Prostate gland (tissue), 2 donors: Measurements from ENCODE around the gene IER2. TPM values are rescaled to one million over a fixed set of nuclear protein-coding genes. Genes with fewer than 3 reads are reported as not detected.
A peak's percentile ranks its signal among the peaks of the same experiment; 100 is the strongest.

Experiments
- DNase-seq: peaks from one replicate; pipeline ENCODE4 v3.0.0-alpha.2; 2019; ENCODE audit warnings: low spot score
- H3K27ac ChIP-seq, 2 donors: fragments of 200-600 bp; sonication (generic); 2 replicates each; pipeline ENCODE4 v1.5.1; 2017 to 2019
- H3K27me3 ChIP-seq: fragments of 200-600 bp; sonication (generic); replicated peaks from 2 replicates; pipeline ENCODE4 v1.5.1; 2019; ENCODE audit not compliant: insufficient read depth
- H3K36me3 ChIP-seq, 2 donors: fragments of 200-600 bp; sonication (generic); 1 replicate in 1 of 2; 2 replicates in 1 of 2; pipeline versions ENCODE4 v1.5.1 to v1.8.1; 2017 to 2019
- H3K4me1 ChIP-seq: fragments of 200-600 bp; sonication (generic); replicated peaks from 2 replicates; pipeline ENCODE4 v1.5.1; 2019
- H3K4me3 ChIP-seq, 2 donors: fragments of 200-600 bp; sonication (generic); 2 replicates each; pipeline ENCODE4 v1.5.1; 2017 to 2019
- H3K9me3 ChIP-seq: fragments of 200-600 bp; sonication (generic); 2 replicates; pipeline ENCODE4 v1.5.1; 2017
- POLR2A ChIP-seq: fragments of 450-650 bp; IDR thresholded peaks from one replicate; pipeline ENCODE4 v1.6.1; 2016; ENCODE audit warnings: antibody characterized with exemption, mild to moderate bottlenecking
- POLR2AphosphoS5 ChIP-seq: sonication (generic); formaldehyde crosslinking; IDR thresholded peaks from one replicate; pipeline ENCODE4 v1.6.1; 2017; ENCODE audit warnings: antibody characterized with exemption
- WGBS: methylation state at CpG from one replicate; pipeline ENCODE4 v1.1.5; 2018; 5-methylcytosine and 5-hydroxymethylcytosine counted together
- intact Hi-C: fragments of 100-400 bp; cut with DNase I; formaldehyde crosslinking; loops from one replicate; pipeline ENCODE4 v1.14.2; 2022
- total RNA-seq, 2 donors: library from RNA; depleted of rRNA; stranded (reverse); fragments of >200 nt; gene quantifications; one replicate each; pipeline ENCODE4 v1.1.0, GENCODE V29; 2016
- TF ChIP-seq, protein P1 (sequence below), 4 experiments: fragments of 200-600 bp in 2 of 4; fragments of 450-650 bp in 2 of 4; sonication (generic) in 2 of 4; IDR thresholded peaks; 1 replicate in 3 of 4; 2 replicates in 1 of 4; pipeline ENCODE4 v1.5.1; 2016 to 2019; ENCODE audit warnings: antibody characterized with exemption in 4 of 4, mild to moderate bottlenecking in 2 of 4, moderate library complexity in 2 of 4

The IER2 gene
- total RNA-seq, 2 donors from 2014 or later = 34.7 to 75.7 TPM

DNA sequence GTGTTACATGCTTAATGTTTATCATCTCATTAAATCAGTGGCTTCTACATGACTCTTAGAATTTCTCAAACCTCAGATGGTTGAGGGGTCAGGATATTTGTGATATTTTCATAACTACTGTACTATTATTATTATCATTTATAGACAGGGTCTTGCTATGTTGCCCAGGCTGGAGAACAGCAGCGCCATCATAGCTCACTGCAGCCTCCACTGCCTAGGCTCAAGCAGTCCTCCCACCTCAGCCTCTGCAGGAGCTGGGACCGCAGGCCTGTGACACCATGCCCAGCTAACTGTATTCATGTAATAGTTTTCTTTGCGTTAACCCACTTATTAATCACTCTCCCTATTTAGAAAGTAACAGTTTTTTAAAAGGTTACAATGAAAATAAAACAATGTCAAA lies 9.5 kb downstream of the IER2 start:
- 87% methylated on average over 3 of the region's 3 CpGs for WGBS
- H3K27ac ChIP-seq = no peak overlapping the region
- H3K4me1 ChIP-seq = peaks cover 14% of the 10 kb centered on the region
- no peaks in the 10 kb centered on the region for H3K36me3 ChIP-seq
- TF ChIP-seq POLR2A (no peak), POLR2AphosphoS5 (no peak)
- TF ChIP-seq, protein P1, sequence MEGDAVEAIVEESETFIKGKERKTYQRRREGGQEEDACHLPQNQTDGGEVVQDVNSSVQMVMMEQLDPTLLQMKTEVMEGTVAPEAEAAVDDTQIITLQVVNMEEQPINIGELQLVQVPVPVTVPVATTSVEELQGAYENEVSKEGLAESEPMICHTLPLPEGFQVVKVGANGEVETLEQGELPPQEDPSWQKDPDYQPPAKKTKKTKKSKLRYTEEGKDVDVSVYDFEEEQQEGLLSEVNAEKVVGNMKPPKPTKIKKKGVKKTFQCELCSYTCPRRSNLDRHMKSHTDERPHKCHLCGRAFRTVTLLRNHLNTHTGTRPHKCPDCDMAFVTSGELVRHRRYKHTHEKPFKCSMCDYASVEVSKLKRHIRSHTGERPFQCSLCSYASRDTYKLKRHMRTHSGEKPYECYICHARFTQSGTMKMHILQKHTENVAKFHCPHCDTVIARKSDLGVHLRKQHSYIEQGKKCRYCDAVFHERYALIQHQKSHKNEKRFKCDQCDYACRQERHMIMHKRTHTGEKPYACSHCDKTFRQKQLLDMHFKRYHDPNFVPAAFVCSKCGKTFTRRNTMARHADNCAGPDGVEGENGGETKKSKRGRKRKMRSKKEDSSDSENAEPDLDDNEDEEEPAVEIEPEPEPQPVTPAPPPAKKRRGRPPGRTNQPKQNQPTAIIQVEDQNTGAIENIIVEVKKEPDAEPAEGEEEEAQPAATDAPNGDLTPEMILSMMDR (IDR thresholded peaks at IDR 0.05) = no peak
- no peaks in the 10 kb centered on the region for H3K27me3 ChIP-seq
- no peaks in the 10 kb centered on the region for H3K9me3 ChIP-seq
- intact Hi-C loops = loop anchor here (10.0 kb wide), 1 partner anchor 705 kb away; no protein-coding TSS in a partner anchor
- no peak overlapping the region for H3K4me3 ChIP-seq
- no peak for DNase-seq

DNA sequence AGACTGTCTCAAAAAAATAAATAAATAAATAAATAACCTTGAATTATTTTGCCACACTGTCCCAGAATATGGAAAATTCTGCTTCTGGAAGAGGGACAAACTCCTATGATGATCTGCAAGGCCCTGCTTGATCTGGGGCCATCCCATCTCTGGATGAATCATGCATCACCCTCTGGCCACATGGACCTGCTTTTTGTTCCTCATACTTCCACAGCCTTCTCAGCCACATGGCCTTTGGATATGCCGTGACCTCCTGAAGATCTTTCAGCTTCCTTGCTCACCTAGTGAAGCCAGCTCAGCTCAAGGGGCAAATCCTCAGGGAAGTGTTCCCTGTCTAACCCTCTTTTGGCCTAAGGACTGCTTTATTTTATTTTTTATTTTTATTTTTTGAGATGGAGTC lies 10.3 kb downstream of the IER2 start:
- TF ChIP-seq, protein P1 (IDR thresholded peaks at IDR 0.05) = no peak
- TF ChIP-seq POLR2AphosphoS5 (no peak), POLR2A (no peak)
- Histone ChIP-seq H3K4me3 (no peak overlapping the region), H3K36me3 (no peaks in the 10 kb centered on the region), H3K27me3 (no peaks in the 10 kb centered on the region), H3K4me1 (peaks cover 14% of the 10 kb centered on the region), H3K9me3 (no peaks in the 10 kb centered on the region), H3K27ac (no peak overlapping the region)
- DNase-seq = no peak
- intact Hi-C loops = no loop called here
- WGBS = 79% methylated on average over 1 of the region's 1 CpG

DNA sequence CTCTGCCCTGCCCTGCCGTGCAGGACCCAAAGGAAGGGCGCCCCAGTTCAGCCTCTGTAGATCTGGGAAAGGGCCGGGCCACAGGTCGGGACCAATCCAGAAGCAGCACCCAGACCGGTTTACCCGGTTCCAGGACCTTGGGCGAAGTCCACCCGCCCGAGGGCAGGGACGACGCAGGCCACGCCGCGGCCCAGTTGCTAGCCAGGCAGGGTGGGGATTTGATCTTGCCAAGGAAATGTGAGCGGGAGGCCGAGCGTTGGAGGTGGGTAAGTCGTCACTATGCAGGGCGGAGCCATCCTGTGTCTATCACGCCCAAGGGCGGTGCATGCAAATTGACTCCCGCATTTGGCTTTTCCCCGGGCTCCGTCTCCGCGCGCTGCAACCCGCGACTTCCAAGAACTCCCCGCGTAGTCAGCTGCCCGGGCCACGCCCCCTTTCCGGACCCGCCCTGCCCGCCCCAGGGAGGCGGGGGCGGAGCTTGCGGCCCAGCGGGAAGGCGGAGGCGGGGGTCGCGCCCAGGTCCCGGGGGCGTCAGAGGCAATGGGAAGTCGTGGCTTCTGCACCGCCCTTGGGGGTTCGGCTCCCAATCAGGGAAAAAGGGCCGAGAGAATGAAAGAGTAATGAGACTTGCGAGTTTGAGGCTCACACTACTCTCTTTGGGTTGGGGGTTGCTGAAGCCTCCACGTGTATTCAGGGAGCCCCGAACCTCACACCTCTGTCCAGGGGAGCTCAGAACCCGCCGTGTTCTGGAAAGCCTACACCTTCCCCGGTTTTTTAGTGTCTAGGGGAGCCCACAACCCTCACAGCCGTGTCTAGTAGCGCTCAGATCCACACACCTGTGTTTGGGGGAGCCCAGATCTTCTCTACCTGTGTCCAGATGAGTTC lies 12.8 kb downstream of the IER2 start:
- TF ChIP-seq, protein P1 (IDR thresholded peaks at IDR 0.05) = peak in 1 of 4 experiments; percentile 5
- no peak for TF ChIP-seq POLR2A
- TF ChIP-seq POLR2AphosphoS5 = peak; percentile 99
- DNase-seq = peak; percentile 99
- no peaks in the 10 kb centered on the region for H3K36me3 ChIP-seq
- H3K4me3 ChIP-seq = peak overlapping the region; percentile 12 to 35
- intact Hi-C loops = no loop called here
- H3K9me3 ChIP-seq = no peaks in the 10 kb centered on the region
- H3K4me1 ChIP-seq = peaks cover 8% of the 10 kb centered on the region
- WGBS = 2% methylated on average over 58 of the region's 58 CpGs
- H3K27ac ChIP-seq = peak overlapping the region; percentile 93 to 94
- H3K27me3 ChIP-seq = no peaks in the 10 kb centered on the region

DNA sequence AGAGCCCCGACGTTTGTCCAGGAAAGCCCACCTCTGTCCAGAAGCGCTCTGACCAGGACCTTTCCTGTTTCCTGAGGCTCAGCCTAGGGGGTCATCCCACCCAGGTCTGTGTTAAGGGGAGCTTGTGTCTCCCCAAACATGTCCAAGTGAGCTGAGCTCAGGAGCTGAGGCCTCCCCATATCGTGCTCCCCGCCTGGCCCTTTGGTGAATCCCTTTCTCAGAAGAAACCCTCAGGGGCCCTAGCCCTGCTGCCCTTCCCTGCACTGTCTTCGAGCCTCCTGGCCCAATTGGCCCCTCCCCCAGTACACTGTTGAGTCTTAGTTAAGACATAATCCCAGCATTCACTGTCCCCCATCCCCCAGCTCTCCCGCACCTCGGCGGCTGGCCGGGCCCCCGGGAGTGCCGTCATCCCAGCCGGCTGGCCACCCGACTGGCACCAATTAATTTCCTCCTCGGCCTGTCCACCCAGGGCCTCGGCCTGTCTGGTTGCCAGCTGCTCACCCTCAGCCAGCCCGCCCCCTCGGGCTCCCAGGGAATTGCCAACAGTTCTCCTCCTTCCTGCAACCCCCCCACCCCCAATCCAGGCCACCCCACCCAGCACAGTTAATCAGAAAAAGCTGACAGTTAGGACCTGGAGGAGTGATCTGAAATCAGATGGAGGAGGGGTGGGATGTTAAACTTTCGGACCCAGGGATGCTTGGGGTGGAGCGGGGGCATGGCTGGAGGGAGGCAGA lies 13.6 kb downstream of the IER2 start:
- intact Hi-C loops = no loop called here
- peak overlapping the region; percentile 12 to 35 for H3K4me3 ChIP-seq

More for the DNA sequence above, 13.6 kb downstream of the IER2 start:
- no peaks in the 10 kb centered on the region for H3K9me3 ChIP-seq
- no peak for TF ChIP-seq POLR2A
- TF ChIP-seq, protein P1 (IDR thresholded peaks at IDR 0.05) = no peak
- peak; percentile 11 for TF ChIP-seq POLR2AphosphoS5
- H3K4me1 ChIP-seq = peaks cover 8% of the 10 kb centered on the region
- peak; percentile 40 for DNase-seq
- 9% methylated on average over 20 of the region's 20 CpGs for whole genome bisulfite sequencing
- H3K36me3 ChIP-seq = no peaks in the 10 kb centered on the region
- no peaks in the 10 kb centered on the region for H3K27me3 ChIP-seq
- H3K27ac ChIP-seq = peak overlapping the region; percentile 93 to 94
